Measurements from ENCODE around the gene GHRL.

The GHRL gene

DNA sequence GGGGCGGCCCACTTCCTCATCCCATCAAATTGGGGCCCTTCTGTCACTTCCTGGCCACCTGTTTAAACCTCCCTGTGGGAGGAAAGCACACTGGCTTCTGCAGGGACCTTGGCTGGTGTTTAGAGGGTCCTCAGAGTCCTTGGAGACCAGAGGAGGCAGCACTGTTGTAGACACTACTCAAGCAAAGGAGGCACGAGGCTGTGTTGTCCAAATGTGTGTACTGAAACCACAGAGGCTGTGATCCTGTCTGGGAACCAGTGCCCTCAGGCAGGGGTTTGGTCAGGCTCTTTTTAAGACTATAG lies 40.6 kb upstream of the GHRL start:
- no peak for DNase-seq (ENCODE audit: low read depth, low spot score)
- TF ChIP-seq YY1 (IDR thresholded peaks at IDR 0.05; ENCODE audit: insufficient read depth, insufficient read length), result no peak
- TF ChIP-seq SUZ12 (IDR thresholded peaks at IDR 0.05; ENCODE audit: extremely low read depth, insufficient read depth, insufficient read length), result no peak
- H3K9ac ChIP-seq (ENCODE audit: insufficient read length, low read depth), result no peak overlapping the region
- no peak overlapping the region for H3K4me3 ChIP-seq (ENCODE audit: insufficient read length, low read depth)
- no peaks in the 10 kb centered on the region for H3K27me3 ChIP-seq (ENCODE audit: insufficient read depth, insufficient read length)
- no peaks in the 10 kb centered on the region for H3K36me3 ChIP-seq (ENCODE audit: insufficient read depth, insufficient read length, low read length)
- peaks cover 18% of the 10 kb centered on the region for H3K4me1 ChIP-seq (ENCODE audit: insufficient read depth, insufficient read length)
- no peaks in the 10 kb centered on the region for H3K9me3 ChIP-seq (ENCODE audit: insufficient read depth, low read length)

- no peak overlapping the region for H3K4me3 ChIP-seq (ENCODE audit: insufficient read length, low read depth)
- H3K27me3 ChIP-seq (ENCODE audit: insufficient read depth, insufficient read length), result no peaks in the 10 kb centered on the region
- H3K9ac ChIP-seq (ENCODE audit: insufficient read length, low read depth), result no peak overlapping the region
- TF ChIP-seq ZNF274 (IDR thresholded peaks at IDR 0.05; ENCODE audit: low read depth, low read length) (no peak), SUZ12 (IDR thresholded peaks at IDR 0.05; ENCODE audit: extremely low read depth, insufficient read depth, insufficient read length) (no peak), YY1 (IDR thresholded peaks at IDR 0.05; ENCODE audit: insufficient read depth, insufficient read length) (no peak)
- no peak for DNase-seq (ENCODE audit: low read depth, low spot score)
- H3K36me3 ChIP-seq (ENCODE audit: insufficient read depth, insufficient read length, low read length), result no peaks in the 10 kb centered on the region
- H3K9me3 ChIP-seq (ENCODE audit: insufficient read depth, low read length), result no peaks in the 10 kb centered on the region
- H3K4me1 ChIP-seq (ENCODE audit: insufficient read depth, insufficient read length), result peaks cover 14% of the 10 kb centered on the region
Observed at GRCh38 chr3:10332481-10333348, 40.0 kb upstream of the GHRL start.

DNA sequence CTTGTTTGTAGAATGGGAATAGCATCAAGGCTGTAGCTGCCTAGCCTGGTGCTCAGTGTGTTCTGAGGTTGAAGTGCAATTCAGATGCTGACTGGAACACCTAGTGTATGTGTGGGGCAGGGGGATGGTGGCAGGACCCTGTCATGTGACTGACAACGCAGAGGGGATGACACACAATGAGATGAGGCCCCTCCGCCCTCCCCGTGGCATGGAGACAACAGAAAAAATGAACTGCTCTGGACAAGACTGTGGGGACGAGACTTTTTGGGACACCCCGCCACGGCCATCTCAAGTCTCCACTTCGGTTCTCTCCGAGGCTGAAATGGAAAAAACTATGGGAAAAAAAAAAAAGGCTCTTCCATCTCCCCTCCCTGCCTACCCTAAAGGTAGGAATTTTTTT lies 38.6 kb upstream of the GHRL start:
- no peak for DNase-seq (ENCODE audit: low read depth, low spot score)
- Histone ChIP-seq H3K36me3 (ENCODE audit: insufficient read depth, insufficient read length, low read length) (no peaks in the 10 kb centered on the region), H3K27me3 (ENCODE audit: insufficient read depth, insufficient read length) (no peaks in the 10 kb centered on the region), H3K9ac (ENCODE audit: insufficient read length, low read depth) (no peak overlapping the region), H3K4me3 (ENCODE audit: insufficient read length, low read depth) (no peak overlapping the region), H3K9me3 (ENCODE audit: insufficient read depth, low read length) (no peaks in the 10 kb centered on the region), H3K4me1 (ENCODE audit: insufficient read depth, insufficient read length) (peaks cover 14% of the 10 kb centered on the region)
- TF ChIP-seq YY1 (IDR thresholded peaks at IDR 0.05; ENCODE audit: insufficient read depth, insufficient read length) (no peak), ZNF274 (IDR thresholded peaks at IDR 0.05; ENCODE audit: low read depth, low read length) (no peak), SUZ12 (IDR thresholded peaks at IDR 0.05; ENCODE audit: extremely low read depth, insufficient read depth, insufficient read length) (no peak)

DNA sequence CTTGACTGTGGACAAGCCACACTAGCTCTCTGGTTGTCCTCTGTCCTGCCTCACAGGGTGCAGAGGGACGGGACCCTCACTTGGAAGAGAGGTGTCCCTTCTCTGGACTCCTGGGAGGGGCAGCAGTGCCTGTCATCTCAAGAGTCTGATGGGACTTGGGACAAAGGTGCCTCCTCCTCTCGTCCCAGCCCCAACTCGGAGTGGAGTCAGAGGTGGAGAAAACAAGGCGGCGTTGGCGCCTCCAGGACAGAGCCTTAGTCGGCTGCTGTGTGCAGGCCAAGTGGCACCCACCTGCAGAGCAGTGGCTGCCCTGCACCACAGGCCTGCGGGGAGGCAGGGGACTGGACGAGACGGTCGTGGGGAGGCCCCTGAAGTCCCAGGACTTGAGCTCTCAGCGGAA lies 37.6 kb upstream of the GHRL start:
- H3K36me3 ChIP-seq (ENCODE audit: insufficient read depth, insufficient read length, low read length), result no peaks in the 10 kb centered on the region
- H3K4me3 ChIP-seq (ENCODE audit: insufficient read length, low read depth), result no peak overlapping the region
- TF ChIP-seq ZNF274 (IDR thresholded peaks at IDR 0.05; ENCODE audit: low read depth, low read length) (no peak), YY1 (IDR thresholded peaks at IDR 0.05; ENCODE audit: insufficient read depth, insufficient read length) (no peak), SUZ12 (IDR thresholded peaks at IDR 0.05; ENCODE audit: extremely low read depth, insufficient read depth, insufficient read length) (no peak)
- no peaks in the 10 kb centered on the region for H3K27me3 ChIP-seq (ENCODE audit: insufficient read depth, insufficient read length)
- no peak overlapping the region for H3K9ac ChIP-seq (ENCODE audit: insufficient read length, low read depth)
- no peak for DNase-seq (ENCODE audit: low read depth, low spot score)
- peaks cover 14% of the 10 kb centered on the region for H3K4me1 ChIP-seq (ENCODE audit: insufficient read depth, insufficient read length)
- no peaks in the 10 kb centered on the region for H3K9me3 ChIP-seq (ENCODE audit: insufficient read depth, low read length)

- no peak for DNase-seq (ENCODE audit: low read depth, low spot score)
- Histone ChIP-seq H3K4me3 (ENCODE audit: insufficient read length, low read depth) (no peak overlapping the region), H3K27me3 (ENCODE audit: insufficient read depth, insufficient read length) (no peaks in the 10 kb centered on the region), H3K4me1 (ENCODE audit: insufficient read depth, insufficient read length) (peaks cover 10% of the 10 kb centered on the region), H3K36me3 (ENCODE audit: insufficient read depth, insufficient read length, low read length) (no peaks in the 10 kb centered on the region), H3K9ac (ENCODE audit: insufficient read length, low read depth) (no peak overlapping the region), H3K9me3 (ENCODE audit: insufficient read depth, low read length) (no peaks in the 10 kb centered on the region)
- TF ChIP-seq ZNF274 (IDR thresholded peaks at IDR 0.05; ENCODE audit: low read depth, low read length) (no peak), YY1 (IDR thresholded peaks at IDR 0.05; ENCODE audit: insufficient read depth, insufficient read length) (no peak), SUZ12 (IDR thresholded peaks at IDR 0.05; ENCODE audit: extremely low read depth, insufficient read depth, insufficient read length) (no peak)
Observed at GRCh38 chr3:10329495-10330015, 36.8 kb upstream of the GHRL start.

DNA sequence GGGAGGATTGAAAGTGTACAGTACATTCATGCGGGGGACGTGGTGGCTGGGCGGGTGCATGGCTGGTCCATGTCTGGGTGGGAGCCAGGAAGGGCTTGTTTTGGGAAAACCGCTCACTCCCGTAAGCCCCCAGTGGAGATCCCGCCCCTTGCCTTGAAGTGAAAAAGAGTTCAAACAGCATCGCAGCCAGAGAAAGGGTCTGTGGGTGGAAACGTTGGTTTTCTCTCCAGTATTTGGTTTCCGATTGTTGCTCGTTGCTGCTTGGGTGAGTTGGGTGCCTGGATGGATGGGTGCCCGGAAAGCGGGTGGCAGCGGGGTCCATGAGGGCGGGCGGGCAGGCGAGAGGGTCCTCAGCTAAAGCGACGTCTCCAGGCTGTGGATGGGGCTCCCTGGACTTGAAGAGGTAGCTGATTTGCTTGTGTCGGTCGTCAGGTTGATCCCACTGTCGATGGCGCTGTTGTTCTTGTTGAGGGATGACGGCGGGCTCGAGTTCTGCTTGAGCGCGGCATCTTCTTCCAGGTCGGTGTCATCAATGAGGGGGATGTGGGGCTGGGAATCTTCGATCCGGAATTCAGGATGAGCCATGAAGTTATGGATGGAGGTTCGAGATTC lies 35.8 kb upstream of the GHRL start:
- H3K9ac ChIP-seq (ENCODE audit: insufficient read length, low read depth), result no peak overlapping the region
- no peak for TF ChIP-seq ZNF274 (IDR thresholded peaks at IDR 0.05; ENCODE audit: low read depth, low read length)
- TF ChIP-seq SUZ12 (IDR thresholded peaks at IDR 0.05; ENCODE audit: extremely low read depth, insufficient read depth, insufficient read length), result no peak
- no peak for TF ChIP-seq YY1 (IDR thresholded peaks at IDR 0.05; ENCODE audit: insufficient read depth, insufficient read length)
- H3K9me3 ChIP-seq (ENCODE audit: insufficient read depth, low read length), result no peaks in the 10 kb centered on the region
- H3K4me3 ChIP-seq (ENCODE audit: insufficient read length, low read depth), result no peak overlapping the region
- H3K36me3 ChIP-seq (ENCODE audit: insufficient read depth, insufficient read length, low read length), result no peaks in the 10 kb centered on the region
- H3K27me3 ChIP-seq (ENCODE audit: insufficient read depth, insufficient read length), result no peaks in the 10 kb centered on the region
- H3K4me1 ChIP-seq (ENCODE audit: insufficient read depth, insufficient read length), result peaks cover under 1% of the 10 kb centered on the region
- no peak for DNase-seq (ENCODE audit: low read depth, low spot score)

GRCh38 chr3:10327592-10327991 lies 34.8 kb upstream of the GHRL start:
- Histone ChIP-seq H3K27me3 (ENCODE audit: insufficient read depth, insufficient read length) (no peaks in the 10 kb centered on the region), H3K9me3 (ENCODE audit: insufficient read depth, low read length) (no peaks in the 10 kb centered on the region), H3K36me3 (ENCODE audit: insufficient read depth, insufficient read length, low read length) (no peaks in the 10 kb centered on the region), H3K4me3 (ENCODE audit: insufficient read length, low read depth) (no peak overlapping the region), H3K4me1 (ENCODE audit: insufficient read depth, insufficient read length) (no peaks in the 10 kb centered on the region), H3K9ac (ENCODE audit: insufficient read length, low read depth) (no peak overlapping the region)
- TF ChIP-seq SUZ12 (IDR thresholded peaks at IDR 0.05; ENCODE audit: extremely low read depth, insufficient read depth, insufficient read length), result no peak
- no peak for TF ChIP-seq ZNF274 (IDR thresholded peaks at IDR 0.05; ENCODE audit: low read depth, low read length)
- TF ChIP-seq YY1 (IDR thresholded peaks at IDR 0.05; ENCODE audit: insufficient read depth, insufficient read length), result no peak
- DNase-seq (ENCODE audit: low read depth, low spot score), result no peak

Data from NT2/D1 (cell line).